ENCODE results near the gene JMJD1C. TPM values are rescaled to one million over a fixed set of nuclear protein-coding genes. Genes with fewer than 3 reads are reported as not detected.
"Not testable (repeated sequence)": the region's sequence is repeated elsewhere in the genome, so short reads cannot be mapped to it uniquely, and the experiment has no call there.

The JMJD1C gene
- total and polyA plus RNA-seq, 8 donors: 25.6 to 56.9 (median 36.7) TPM

DNA sequence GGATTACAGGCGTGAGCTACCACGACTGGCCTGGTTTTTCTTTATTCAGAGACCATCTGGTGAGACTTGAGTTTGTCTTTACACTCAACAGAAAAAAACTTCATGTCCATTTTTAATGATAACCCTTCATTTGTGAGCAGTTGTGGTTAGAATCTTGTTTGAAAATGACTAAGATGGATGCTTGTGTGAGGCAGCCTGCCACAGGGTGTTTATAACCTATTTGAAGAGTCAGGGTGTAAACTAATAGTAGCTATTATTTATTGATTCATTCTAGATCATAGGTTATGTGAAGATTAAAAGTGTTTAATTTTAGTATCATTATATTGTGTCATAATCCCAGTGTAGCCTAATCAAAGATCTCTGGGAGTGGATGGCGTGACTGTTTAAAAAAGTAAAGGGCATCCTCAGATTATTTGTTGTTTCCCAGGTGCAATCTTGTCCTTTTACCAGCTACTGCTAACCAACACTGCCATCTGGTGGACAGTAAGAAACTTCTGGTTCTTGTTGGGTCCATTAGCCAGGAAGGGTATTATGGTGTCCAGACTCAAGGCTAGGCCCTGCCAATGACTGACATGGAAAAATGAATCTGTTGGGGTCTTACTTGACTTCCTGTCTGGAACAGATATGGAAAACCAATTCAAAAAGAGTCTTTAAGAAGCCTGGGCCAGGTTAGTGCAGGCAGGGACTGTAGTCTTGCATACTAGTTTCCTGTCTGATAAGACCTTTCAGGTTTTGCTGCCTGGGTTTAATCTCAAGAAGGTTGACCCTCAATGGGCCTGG is 307.7 kb downstream of the JMJD1C start:
- FAIRE-seq: no peak

DNA sequence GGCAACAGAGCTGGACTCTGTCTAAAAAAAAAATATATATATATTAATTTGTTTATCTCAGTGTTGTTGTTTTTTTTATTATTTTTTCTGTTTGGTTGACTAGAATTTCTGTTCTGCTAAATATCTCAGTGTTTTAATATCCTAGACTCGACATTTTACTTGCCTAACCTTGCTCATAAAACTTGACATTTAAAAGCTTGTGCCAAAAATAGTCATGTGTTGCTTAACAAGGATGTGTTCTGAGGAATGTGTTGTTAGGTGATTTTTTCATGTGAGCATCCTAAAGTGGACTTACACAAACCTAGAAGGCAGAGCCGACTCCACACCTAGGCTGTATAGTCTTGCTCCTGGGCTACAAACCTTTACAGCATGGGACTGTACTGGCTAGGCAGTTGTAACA is 309.5 kb downstream of the JMJD1C start:
- no peak for ATAC-seq
- 73 to 78% methylated on average over 2 of the region's 2 CpGs for WGBS, 2 donors
- no peak overlapping the region for H3K4me3 ChIP-seq
- TF ChIP-seq, protein P1, sequence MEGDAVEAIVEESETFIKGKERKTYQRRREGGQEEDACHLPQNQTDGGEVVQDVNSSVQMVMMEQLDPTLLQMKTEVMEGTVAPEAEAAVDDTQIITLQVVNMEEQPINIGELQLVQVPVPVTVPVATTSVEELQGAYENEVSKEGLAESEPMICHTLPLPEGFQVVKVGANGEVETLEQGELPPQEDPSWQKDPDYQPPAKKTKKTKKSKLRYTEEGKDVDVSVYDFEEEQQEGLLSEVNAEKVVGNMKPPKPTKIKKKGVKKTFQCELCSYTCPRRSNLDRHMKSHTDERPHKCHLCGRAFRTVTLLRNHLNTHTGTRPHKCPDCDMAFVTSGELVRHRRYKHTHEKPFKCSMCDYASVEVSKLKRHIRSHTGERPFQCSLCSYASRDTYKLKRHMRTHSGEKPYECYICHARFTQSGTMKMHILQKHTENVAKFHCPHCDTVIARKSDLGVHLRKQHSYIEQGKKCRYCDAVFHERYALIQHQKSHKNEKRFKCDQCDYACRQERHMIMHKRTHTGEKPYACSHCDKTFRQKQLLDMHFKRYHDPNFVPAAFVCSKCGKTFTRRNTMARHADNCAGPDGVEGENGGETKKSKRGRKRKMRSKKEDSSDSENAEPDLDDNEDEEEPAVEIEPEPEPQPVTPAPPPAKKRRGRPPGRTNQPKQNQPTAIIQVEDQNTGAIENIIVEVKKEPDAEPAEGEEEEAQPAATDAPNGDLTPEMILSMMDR (IDR thresholded peaks at IDR 0.05): no peak
- no peaks in the 10 kb centered on the region for H3K27me3 ChIP-seq
- no peak overlapping the region for H3K27ac ChIP-seq
- no peaks in the 10 kb centered on the region for H3K4me1 ChIP-seq
- H3K9me3 ChIP-seq: no peaks in the 10 kb centered on the region
- intact Hi-C loops (cut with DNase I): loop anchor here in 1 of 3 donors (10.0 kb wide), 1 partner anchor 561 kb away; no protein-coding TSS in a partner anchor
- FAIRE-seq: no peak
- H3K36me3 ChIP-seq: peaks cover 0 to 21% (median 4%) of the 10 kb centered on the region in 3 donors
- no peak for DNase-seq

More for the DNA sequence above, 307.7 kb downstream of the JMJD1C start:
- intact Hi-C loops (cut with DNase I): loop anchor here in 1 of 3 donors (10.0 kb wide), 1 partner anchor 563 kb away; no protein-coding TSS in a partner anchor
- ATAC-seq (peak; percentile 73 to 90 (median 87)), DNase-seq (peak in 3 of 6 donors; percentile 23 to 32 (median 31))
- Histone ChIP-seq H3K27ac (no peak overlapping the region), H3K9me3 (no peaks in the 10 kb centered on the region), H3K4me1 (no peaks in the 10 kb centered on the region), H3K4me3 (no peak overlapping the region), H3K36me3 (peaks cover 0 to 15% (median 0%) of the 10 kb centered on the region in 3 donors), H3K27me3 (no peaks in the 10 kb centered on the region)
- TF ChIP-seq, protein P1 (IDR thresholded peaks at IDR 0.05): peak; percentile 61 to 83 (median 70)
- 64 to 74% methylated on average over 3 of the region's 3 CpGs for WGBS, 2 donors

DNA sequence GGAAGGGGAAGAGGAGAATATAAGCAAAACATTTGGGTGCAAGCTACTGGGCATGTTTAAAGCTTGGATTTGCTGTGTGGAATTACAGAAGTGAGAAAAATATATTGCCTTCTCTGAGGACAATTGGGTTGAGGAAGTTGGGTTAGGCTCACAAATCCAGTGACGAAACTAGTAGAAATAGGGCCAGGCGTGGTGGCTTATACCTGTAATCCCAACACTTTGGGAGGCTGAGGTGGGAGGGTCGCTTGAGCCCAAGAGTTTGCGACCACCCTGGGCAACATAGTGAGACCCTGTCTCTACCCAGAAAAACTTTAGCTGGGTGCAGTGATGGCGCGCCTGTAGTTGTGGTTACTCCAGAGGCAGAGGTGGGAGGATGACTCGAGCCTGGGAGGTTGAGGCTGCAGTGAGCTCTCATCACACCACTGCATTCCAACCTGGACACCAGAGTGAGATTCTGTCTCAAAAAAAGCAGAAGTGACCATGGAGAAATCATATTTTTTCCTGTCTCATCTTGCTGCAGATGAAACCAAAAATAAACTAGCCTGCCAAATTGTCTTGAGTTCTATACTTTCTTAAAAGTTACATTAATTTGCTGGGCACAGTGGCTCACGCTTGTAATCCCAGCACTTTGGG is 310.3 kb downstream of the JMJD1C start:
- WGBS, 2 donors: 91 to 95% methylated on average over 8 of the region's 8 CpGs
- Histone ChIP-seq H3K4me1 (no peaks in the 10 kb centered on the region), H3K9me3 (no peaks in the 10 kb centered on the region), H3K27me3 (no peaks in the 10 kb centered on the region), H3K4me3 (no peak overlapping the region), H3K36me3 (peaks cover 0 to 26% (median 4%) of the 10 kb centered on the region in 3 donors), H3K27ac (no peak overlapping the region)
- TF ChIP-seq, protein P1 (IDR thresholded peaks at IDR 0.05): no peak
- intact Hi-C loops (cut with DNase I): loop anchor here in 1 of 3 donors (10.0 kb wide), 1 partner anchor 561 kb away; no protein-coding TSS in a partner anchor
- DNase-seq (no peak), FAIRE-seq (no peak), ATAC-seq (no peak)

DNA sequence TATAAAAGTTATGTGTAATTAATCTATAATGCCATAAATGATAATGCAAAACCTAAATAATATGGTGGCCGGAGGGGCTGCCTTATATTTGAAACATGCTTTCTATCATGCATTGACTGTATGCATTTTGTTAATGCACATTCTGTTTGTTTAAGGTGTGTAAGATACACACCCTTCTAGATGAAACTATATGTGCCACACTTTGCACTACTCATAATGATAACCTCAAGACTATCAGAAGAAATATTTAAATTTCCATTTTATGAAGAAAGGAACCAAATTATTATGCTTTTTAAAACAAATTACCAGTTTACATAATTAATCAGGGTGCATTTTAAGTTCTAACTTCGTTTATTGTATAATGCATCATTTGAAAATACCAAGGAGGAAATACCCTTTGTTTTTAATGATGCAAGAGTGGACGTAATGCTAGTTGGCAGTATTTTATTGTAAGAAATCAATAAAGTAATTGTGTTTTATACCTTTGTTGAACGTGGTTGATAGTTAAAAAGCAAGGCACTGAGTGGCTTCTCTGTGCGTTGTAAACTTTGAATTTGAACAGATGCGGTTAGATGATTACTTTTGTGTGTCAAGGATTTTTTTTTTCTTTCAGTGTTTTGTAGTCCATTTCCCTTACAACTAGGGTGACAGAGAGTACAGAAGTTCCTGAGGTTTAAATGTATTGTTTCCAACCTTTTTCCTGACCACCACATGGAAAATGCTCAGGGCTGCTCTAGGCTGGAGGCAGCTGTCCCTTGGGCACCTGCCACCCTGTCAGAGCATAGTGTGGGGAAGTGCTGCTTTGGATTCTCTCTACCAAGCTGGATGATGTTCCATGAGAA is 311.0 kb downstream of the JMJD1C start:
- DNase-seq (no peak), FAIRE-seq (peak; percentile 20), ATAC-seq (no peak)
- Histone ChIP-seq H3K36me3 (peaks cover 0 to 30% (median 4%) of the 10 kb centered on the region in 3 donors), H3K4me1 (no peaks in the 10 kb centered on the region), H3K4me3 (no peak overlapping the region), H3K9me3 (no peaks in the 10 kb centered on the region), H3K27me3 (no peaks in the 10 kb centered on the region), H3K27ac (no peak overlapping the region)
- 68 to 71% methylated on average over 6 of the region's 6 CpGs for WGBS, 2 donors
- TF ChIP-seq, protein P1 (IDR thresholded peaks at IDR 0.05): no peak
- intact Hi-C loops (cut with DNase I): loop anchor here in 1 of 3 donors (10.0 kb wide), 1 partner anchor 560 kb away; no protein-coding TSS in a partner anchor

DNA sequence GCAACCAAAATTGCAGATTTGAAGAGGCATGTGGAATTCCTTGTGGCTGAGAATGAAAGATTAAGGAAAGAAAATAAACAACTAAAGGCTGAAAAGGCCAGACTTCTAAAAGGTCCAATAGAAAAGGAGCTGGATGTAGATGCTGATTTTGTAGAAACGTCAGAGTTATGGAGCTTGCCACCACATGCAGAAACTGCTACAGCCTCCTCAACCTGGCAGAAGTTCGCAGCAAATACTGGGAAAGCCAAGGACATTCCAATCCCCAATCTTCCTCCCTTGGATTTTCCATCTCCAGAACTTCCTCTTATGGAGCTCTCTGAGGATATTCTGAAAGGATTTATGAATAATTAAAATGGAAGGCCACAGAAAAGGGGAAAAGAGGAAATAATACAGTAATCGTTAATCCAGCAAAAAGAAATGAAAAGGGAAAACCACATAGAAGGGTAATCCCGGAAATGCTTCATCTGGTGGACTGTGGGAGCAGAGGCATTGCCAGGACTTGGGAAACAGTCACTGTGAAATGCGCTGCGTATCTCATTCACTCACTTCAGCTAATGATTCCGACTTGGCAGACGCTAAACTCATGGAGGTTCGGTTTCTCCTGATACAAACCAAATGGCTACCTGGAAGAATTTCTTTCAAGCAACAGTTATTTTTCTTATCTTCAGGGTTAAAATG is 311.8 kb downstream of the JMJD1C start:
- FAIRE-seq, H3K4me1 ChIP-seq, H3K9me3 ChIP-seq, DNase-seq, ATAC-seq, H3K27ac ChIP-seq, H3K4me3 ChIP-seq, H3K27me3 ChIP-seq: not testable (repeated sequence)
- intact Hi-C loops (cut with DNase I): loop anchor here in 1 of 3 donors (10.0 kb wide), 1 partner anchor 559 kb away; no protein-coding TSS in a partner anchor
- peaks cover 0 to 30% (median 4%) of the 10 kb centered on the region in 3 donors for H3K36me3 ChIP-seq
- 87 to 90% methylated on average over 9 of the region's 9 CpGs for WGBS, 2 donors

Measured in pancreas (tissue), 10 donors.